SK-N-MC (cell line): ENCODE results near the gene RALGDS.
A peak's percentile ranks its signal among the peaks of the same experiment; 100 is the strongest.

Experiments used
- DNase-seq: peaks from one replicate; pipeline ENCODE4 v3.0.0-alpha.2; 2011; ENCODE audit warnings: low read depth, low spot score
- H3K27ac ChIP-seq: fragments of 200-600 bp; sonication (generic); 2 replicates; pipeline ENCODE4 v1.5.1; 2016; ENCODE audit warnings: mixed run types
- H3K36me3 ChIP-seq: fragments of 200-600 bp; sonication (generic); 2 replicates; pipeline ENCODE4 v1.6.1; 2017; ENCODE audit warnings: antibody characterized with exemption, low read length, mixed read lengths; ENCODE audit not compliant: insufficient read depth
- H3K4me3 ChIP-seq: fragments of 200-600 bp; sonication (generic); 2 replicates; pipeline ENCODE4 v1.5.1; 2016
- H3K9ac ChIP-seq: fragments of 200-600 bp; sonication (generic); 2 replicates; pipeline ENCODE4 v1.8.0; 2017; ENCODE audit warnings: mixed run types, mixed read lengths; ENCODE audit not compliant: insufficient read length
- H3K9me3 ChIP-seq: fragments of 200-600 bp; sonication (generic); 2 replicates; pipeline ENCODE4 v1.6.1; 2017; ENCODE audit warnings: low read depth, mild to moderate bottlenecking, antibody characterized with exemption, low read length, moderate library complexity, mixed read lengths
- EZH2 ChIP-seq: fragments of 200-600 bp; sonication (generic); IDR thresholded peaks from one replicate; pipeline ENCODE4 v1.6.1; 2017; ENCODE audit warnings: antibody characterized with exemption
- FOXP2 ChIP-seq: optimal IDR thresholded peaks from 2 replicates; pipeline ENCODE3; 2011; ENCODE audit warnings: mild to moderate bottlenecking, moderate library complexity; ENCODE audit not compliant: insufficient read depth; ENCODE audit errors: extremely low read length, control extremely low read depth
- POLR2AphosphoS5 ChIP-seq: IDR thresholded peaks from 2 replicates; pipeline ENCODE4 v1.6.1; 2012; ENCODE audit warnings: mild to moderate bottlenecking, low read depth, low read length, borderline replicate concordance

The RALGDS gene

GRCh38 chr9:133119103-133119845, 1.8 kb downstream of the RALGDS start:
- Histone ChIP-seq H3K9ac (peak overlapping the region; percentile 45), H3K27ac (no peak overlapping the region), H3K9me3 (no peaks in the 10 kb centered on the region), H3K36me3 (no peaks in the 10 kb centered on the region), H3K4me3 (peak overlapping the region; percentile 90)
- TF ChIP-seq POLR2AphosphoS5 = no peak
- no peak for TF ChIP-seq FOXP2
- no peak for TF ChIP-seq EZH2
- no peak for DNase-seq

- Histone ChIP-seq H3K36me3 (no peaks in the 10 kb centered on the region), H3K9ac (no peak overlapping the region), H3K9me3 (no peaks in the 10 kb centered on the region), H3K27ac (no peak overlapping the region), H3K4me3 (no peak overlapping the region)
- TF ChIP-seq EZH2 (no peak), POLR2AphosphoS5 (no peak), FOXP2 (no peak)
- DNase-seq = no peak
Measured at GRCh38 chr9:133118568-133118967, 2.5 kb downstream of the RALGDS start.

DNA sequence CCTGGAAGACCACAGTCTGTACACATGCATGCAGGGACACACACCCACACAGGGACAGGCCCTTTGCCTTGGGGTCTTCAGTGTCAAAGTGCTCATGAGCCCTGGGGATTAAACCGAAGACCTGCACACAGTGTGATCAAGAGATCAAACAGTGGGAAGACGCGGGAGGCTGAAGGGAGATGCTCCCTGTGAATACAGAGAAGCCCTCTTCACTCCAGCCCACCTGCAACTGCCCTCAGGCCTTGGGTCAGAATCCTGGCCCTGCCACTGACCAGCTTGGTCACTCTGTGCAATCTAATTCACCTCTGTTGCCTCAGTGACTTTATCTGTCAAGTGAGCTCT, 2.9 kb downstream of the RALGDS start:
- H3K27ac ChIP-seq = no peak overlapping the region
- TF ChIP-seq EZH2 (no peak), POLR2AphosphoS5 (no peak), FOXP2 (no peak)
- no peak for DNase-seq
- no peak overlapping the region for H3K4me3 ChIP-seq
- H3K9me3 ChIP-seq = no peaks in the 10 kb centered on the region
- H3K9ac ChIP-seq = no peak overlapping the region
- no peaks in the 10 kb centered on the region for H3K36me3 ChIP-seq

DNA sequence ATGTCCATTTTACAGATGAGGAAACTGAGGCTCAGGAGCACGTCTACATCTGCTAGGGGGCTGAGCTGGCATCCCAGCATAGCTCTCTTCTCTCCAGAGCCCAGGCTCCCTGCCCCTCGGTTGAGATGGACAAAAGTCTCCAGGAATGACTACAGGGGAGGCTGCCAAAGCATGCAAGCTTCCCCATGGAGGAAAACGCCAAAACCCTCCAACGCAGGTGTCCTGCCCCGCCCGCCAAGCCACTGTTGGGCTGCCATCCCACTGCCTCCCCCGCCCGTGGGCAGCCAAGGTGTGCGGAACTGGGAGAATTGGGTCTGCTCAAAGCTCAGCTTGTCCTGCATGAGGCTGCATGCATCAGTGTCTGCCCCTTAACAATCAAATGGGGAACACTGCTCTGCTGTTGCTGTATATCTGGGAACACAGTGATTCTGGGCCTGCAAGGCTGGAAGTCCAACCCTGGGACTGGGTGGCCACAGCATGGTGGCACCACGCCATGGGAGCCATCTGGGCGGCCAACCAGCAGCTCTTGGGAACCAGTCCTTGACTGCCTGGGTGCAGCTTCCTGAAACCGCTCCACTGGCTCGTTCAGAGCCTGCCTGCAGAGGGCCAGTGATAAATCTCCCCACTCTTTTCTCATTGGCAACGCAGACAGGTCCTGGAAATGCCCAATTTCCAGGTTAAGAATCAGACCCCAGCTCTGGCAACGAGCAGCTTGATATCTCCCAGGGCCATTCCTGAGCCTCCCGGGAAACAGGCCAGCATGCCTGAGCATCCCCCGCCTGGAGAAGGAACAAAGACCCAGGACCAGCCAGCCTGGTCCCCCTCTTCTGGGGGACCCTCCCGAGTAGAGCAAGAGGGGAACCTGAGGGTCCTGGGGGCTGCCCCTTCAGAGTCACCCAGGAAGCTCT, 3.5 kb downstream of the RALGDS start:
- Histone ChIP-seq H3K27ac (no peak overlapping the region), H3K9me3 (no peaks in the 10 kb centered on the region), H3K4me3 (no peak overlapping the region), H3K36me3 (no peaks in the 10 kb centered on the region), H3K9ac (no peak overlapping the region)
- DNase-seq = no peak
- no peak for TF ChIP-seq EZH2
- no peak for TF ChIP-seq POLR2AphosphoS5
- no peak for TF ChIP-seq FOXP2

DNA sequence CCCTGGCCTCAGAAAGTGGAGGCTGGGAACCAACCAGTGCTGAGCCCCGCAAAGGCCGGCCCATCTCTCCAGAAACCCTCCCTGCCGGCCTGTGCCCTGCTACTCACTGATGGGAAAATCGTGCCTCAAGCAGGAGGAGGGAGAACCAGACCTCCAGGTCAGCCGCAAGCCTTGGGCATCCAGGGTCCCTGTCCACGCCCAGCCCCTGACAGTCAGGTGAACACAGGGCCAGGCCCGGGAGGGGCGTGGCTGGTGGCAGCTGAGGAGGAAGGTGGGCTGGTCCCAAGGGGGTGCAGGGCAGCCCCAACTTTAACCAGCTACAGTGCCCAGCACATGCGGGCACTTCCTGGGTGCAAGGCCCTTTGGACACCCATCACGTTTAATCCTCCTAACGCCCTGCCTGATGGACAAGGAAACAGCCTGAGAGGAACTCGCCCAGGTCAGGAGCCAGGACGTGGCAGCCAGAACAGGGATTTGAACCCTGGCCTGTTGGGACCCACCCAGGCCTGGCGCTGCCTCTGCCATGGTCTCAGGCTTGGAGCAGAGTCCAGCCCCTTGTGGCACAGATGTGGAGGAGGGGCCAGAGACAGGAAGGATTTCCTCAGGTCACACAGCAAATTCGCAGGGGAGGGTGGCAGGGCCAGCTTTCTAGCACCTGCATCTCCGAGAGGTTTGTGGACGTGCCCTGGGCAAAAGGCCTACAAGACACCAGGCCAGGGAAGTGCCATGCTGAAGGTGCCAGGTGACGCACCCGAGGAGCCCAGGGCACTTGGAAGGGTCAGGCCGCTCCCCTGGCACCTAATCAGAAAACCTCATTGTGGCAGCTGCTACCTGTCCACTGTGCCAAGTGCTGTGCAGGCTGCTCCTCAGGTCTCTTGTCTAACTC, 4.5 kb downstream of the RALGDS start:
- H3K27ac ChIP-seq = no peak overlapping the region
- H3K9ac ChIP-seq = no peak overlapping the region
- H3K9me3 ChIP-seq = no peaks in the 10 kb centered on the region
- no peak overlapping the region for H3K4me3 ChIP-seq
- no peak for DNase-seq
- no peaks in the 10 kb centered on the region for H3K36me3 ChIP-seq
- TF ChIP-seq EZH2 (no peak), FOXP2 (no peak), POLR2AphosphoS5 (no peak)

GRCh38 chr9:133115604-133116345, 5.3 kb downstream of the RALGDS start:
- no peak overlapping the region; the same call in 1 of the 2 replicates for H3K27ac ChIP-seq
- no peaks in the 10 kb centered on the region for H3K36me3 ChIP-seq
- H3K4me3 ChIP-seq = no peak overlapping the region
- no peak for TF ChIP-seq FOXP2
- TF ChIP-seq POLR2AphosphoS5 = no peak
- no peak for TF ChIP-seq EZH2
- no peak for DNase-seq
- H3K9ac ChIP-seq = peak overlapping the region; percentile 63
- no peaks in the 10 kb centered on the region for H3K9me3 ChIP-seq

- Histone ChIP-seq H3K4me3 (peak overlapping the region; percentile 55), H3K27ac (peak overlapping the region; percentile 64), H3K36me3 (peaks cover 3% of the 10 kb centered on the region; the same call in 1 of the 2 replicates), H3K9ac (peak overlapping the region; percentile 63), H3K9me3 (no peaks in the 10 kb centered on the region)
- TF ChIP-seq FOXP2 = no peak
- TF ChIP-seq POLR2AphosphoS5 = no peak
- no peak for TF ChIP-seq EZH2
- DNase-seq = no peak
Measured at GRCh38 chr9:133114886-133115603, 6.0 kb downstream of the RALGDS start.
